Naive thymus-derived CD4-positive, alpha-beta T cell (primary cell): ENCODE results near the gene BTNL3. TPM values are rescaled to one million over a fixed set of nuclear protein-coding genes. Genes with fewer than 3 reads are reported as not detected.
"Not testable (repeated sequence)": the region's sequence is repeated elsewhere in the genome, so short reads cannot be mapped to it uniquely, and the experiment has no call there.

Experiments
- ATAC-seq: fragments of 150-1000 bp; cut with Tn5 transposase; 2 replicates; pipeline ENCODE4 v1.10.0; 2021; ENCODE audit warnings: mild to moderate bottlenecking, moderate library complexity
- CTCF ChIA-PET: fragments of 350-600 bp; sonication (Branson Sonifier 250); formaldehyde crosslinking; loops from one replicate; lab custom pipeline; 2021; ENCODE audit warnings: antibody characterized with exemption; lab: Charles Lee
- POLR2A ChIA-PET: fragments of 350-600 bp; sonication (Branson Sonifier 250); formaldehyde crosslinking; loops from one replicate; lab custom pipeline; 2021; ENCODE audit warnings: antibody characterized with exemption, inconsistent platforms; lab: Charles Lee
- DNase-seq, 9 donors: peaks; one replicate each; pipeline versions ENCODE4 v3.0.0 to v3.0.0-alpha.2; 2020 to 2022; ENCODE audit warnings: mixed read lengths in 1 of 9
- H3K27ac ChIP-seq: one replicate; pipeline ENCODE4 v1.7.0; 2013; ENCODE audit warnings: mild to moderate bottlenecking, low read depth, low read length, moderate library complexity
- H3K27me3 ChIP-seq, 2 donors: one replicate each; pipeline ENCODE4 v1.7.0; 2013; ENCODE audit warnings: low read length in 2 of 2, mild to moderate bottlenecking in 2 of 2, moderate library complexity in 2 of 2; ENCODE audit not compliant: control insufficient read depth in 2 of 2, insufficient read depth in 2 of 2
- H3K36me3 ChIP-seq, 3 experiments: 1 replicate in 2 of 3; 2 replicates in 1 of 3; pipeline ENCODE4 v1.7.0; 2013; ENCODE audit warnings: low read length in 3 of 3, mild to moderate bottlenecking in 3 of 3, moderate library complexity in 1 of 3; ENCODE audit not compliant: insufficient read depth in 3 of 3, control insufficient read depth in 2 of 3
- H3K4me1 ChIP-seq, 2 donors: one replicate each; pipeline ENCODE4 v1.7.0; 2013; ENCODE audit warnings: low read length in 2 of 2, mild to moderate bottlenecking in 2 of 2, moderate library complexity in 1 of 2; ENCODE audit not compliant: control insufficient read depth in 2 of 2, insufficient read depth in 2 of 2
- H3K4me3 ChIP-seq: 2 replicates; pipeline ENCODE4 v1.7.0; 2013; ENCODE audit warnings: mild to moderate bottlenecking, low read length
- H3K9me3 ChIP-seq, 3 experiments: 1 replicate in 2 of 3; 2 replicates in 1 of 3; pipeline ENCODE4 v1.7.0; 2013; ENCODE audit warnings: low read length in 3 of 3; ENCODE audit not compliant: control insufficient read depth in 2 of 3
- H3K27ac Mint-ChIP-seq, 9 donors: one replicate each; pipeline ENCODE4 v1.8.0; 2020 to 2022; ENCODE audit warnings: mixed read lengths in 9 of 9, mild to moderate bottlenecking in 8 of 9, moderate library complexity in 5 of 9, inconsistent platforms in 2 of 9
- H3K27me3 Mint-ChIP-seq, 5 donors: one replicate each; pipeline ENCODE4 v1.8.0; 2021 to 2022; ENCODE audit warnings: mixed read lengths in 5 of 5, mild to moderate bottlenecking in 1 of 5
- H3K36me3 Mint-ChIP-seq, 5 donors: one replicate each; pipeline ENCODE4 v1.8.0; 2020 to 2022; ENCODE audit warnings: mixed read lengths in 5 of 5, mild to moderate bottlenecking in 3 of 5, inconsistent platforms in 1 of 5
- H3K4me1 Mint-ChIP-seq, 7 donors: one replicate each; pipeline ENCODE4 v1.8.0; 2020 to 2022; ENCODE audit warnings: mixed read lengths in 7 of 7, mild to moderate bottlenecking in 3 of 7, inconsistent platforms in 1 of 7
- H3K4me3 Mint-ChIP-seq, 10 donors: one replicate each; pipeline ENCODE4 v1.8.0; 2020 to 2022; ENCODE audit warnings: mild to moderate bottlenecking in 10 of 10, mixed read lengths in 10 of 10, moderate library complexity in 6 of 10, inconsistent platforms in 2 of 10
- H3K9me3 Mint-ChIP-seq, 11 donors: one replicate each; pipeline ENCODE4 v1.8.0; 2020 to 2022; ENCODE audit warnings: mixed read lengths in 11 of 11, mild to moderate bottlenecking in 4 of 11, inconsistent platforms in 1 of 11, moderate library complexity in 1 of 11
- intact Hi-C, 2 donors: fragments of 100-400 bp; cut with micrococcal nuclease; formaldehyde crosslinking; loops; one replicate each; pipeline ENCODE4 v1.15.1; 2023
- polyA plus RNA-seq, 2 donors: library from polyadenylated mRNA; unstranded; fragments of 300-500 nt; fragmentation: Illumina TruSeq; gene quantifications; one replicate each; pipeline ENCODE4 v1.2.3, GENCODE V29; 2021
- total RNA-seq, 6 experiments: library from RNA in 5 of 6; stranded (reverse) in 5 of 6; gene quantifications; 1 replicate in 5 of 6; 2 replicates in 1 of 6; pipeline ENCODE4 v1.2.3 and lab custom pipeline; 2021 to 2026

Gene BTNL3
- total and polyA plus RNA-seq, 7 experiments from 2014 or later, result not detected

DNA sequence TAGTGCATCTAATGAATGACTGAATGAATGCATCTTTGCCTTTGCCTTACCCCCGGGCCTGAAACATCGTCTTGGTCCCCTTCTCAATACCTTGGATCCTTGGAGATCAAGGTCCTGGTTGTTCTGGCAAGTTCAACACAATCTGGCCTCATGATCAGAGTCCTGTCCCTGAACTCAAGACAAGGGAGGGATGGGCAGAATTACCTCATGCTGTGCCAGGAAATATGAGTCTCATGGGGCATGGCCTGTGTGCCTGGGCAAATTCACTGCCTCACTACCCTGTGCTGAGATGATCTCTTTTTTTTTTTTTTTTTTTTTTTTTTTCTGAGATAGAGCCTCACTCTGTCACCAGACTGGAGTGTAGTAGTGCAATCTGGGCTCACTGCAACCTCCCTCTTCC lies 630 bp upstream of the BTNL3 start:
- no peak overlapping the region for H3K27ac Mint-ChIP-seq
- ChIA-PET POLR2A (no interaction called here), CTCF (no interaction called here)
- Histone ChIP-seq H3K36me3 (no peaks in the 10 kb centered on the region), H3K27me3 (no peaks in the 10 kb centered on the region), H3K4me3 (no peak overlapping the region), H3K4me1 (no peaks in the 10 kb centered on the region), H3K27ac (no peak overlapping the region), H3K9me3 (no peaks in the 10 kb centered on the region)
- no peak for ATAC-seq
- H3K4me3 Mint-ChIP-seq, result no peak overlapping the region
- intact Hi-C loops, result no loop called here
- H3K27me3 Mint-ChIP-seq, result peaks cover 0 to 50% (median 15%) of the 10 kb centered on the region in 5 donors
- no peak for DNase-seq
- peaks cover 0 to 1% (median 0%) of the 10 kb centered on the region in 7 donors for H3K4me1 Mint-ChIP-seq
- peaks cover 0 to 7% (median 0%) of the 10 kb centered on the region in 5 donors for H3K36me3 Mint-ChIP-seq
- H3K9me3 Mint-ChIP-seq, result peaks cover 0 to 5% (median 0%) of the 10 kb centered on the region in 11 donors

DNA sequence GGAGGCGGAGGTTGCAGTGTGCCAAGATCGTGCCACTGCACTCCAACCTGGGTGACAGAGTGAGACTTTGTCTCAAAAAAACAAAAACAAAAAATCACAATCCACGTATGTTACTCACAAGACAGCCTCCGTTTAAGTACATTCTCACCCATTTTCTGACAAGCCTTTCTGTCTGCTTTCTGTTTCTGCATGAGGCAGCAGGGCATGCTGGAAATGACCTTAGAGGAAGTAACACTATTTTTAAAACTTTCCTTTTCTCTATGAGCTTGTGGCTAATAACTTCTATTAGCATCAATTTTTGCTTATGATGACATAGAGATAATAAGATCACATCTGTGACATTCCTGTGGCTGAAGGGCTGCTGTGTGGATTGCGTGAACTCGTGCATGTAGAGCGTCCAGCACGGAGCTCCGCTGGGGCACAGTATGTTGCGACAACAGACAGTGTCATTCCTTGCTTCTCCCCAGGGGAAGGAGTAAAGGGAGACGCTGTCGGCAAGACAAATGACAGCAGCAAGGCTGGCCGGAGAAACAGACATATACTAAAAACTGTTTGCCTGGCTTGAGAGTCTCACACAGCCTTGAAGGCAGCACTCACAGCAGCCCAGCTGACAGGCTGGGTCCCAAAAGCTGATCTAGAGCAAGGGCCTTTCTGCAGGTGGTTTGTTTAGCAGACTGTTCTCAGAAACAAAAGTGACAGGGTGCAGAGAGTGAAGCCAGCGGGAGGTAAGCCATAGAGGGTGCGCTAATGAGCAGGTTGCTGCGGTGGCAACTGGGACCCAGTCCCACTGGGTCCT lies 1.6 kb downstream of the BTNL3 start:
- ATAC-seq, result no peak
- Mint-ChIP-seq H3K9me3 (peaks cover 0 to 15% (median 4%) of the 10 kb centered on the region in 11 donors), H3K27ac (no peak overlapping the region), H3K4me1 (peaks cover 0 to 1% (median 0%) of the 10 kb centered on the region in 7 donors), H3K4me3 (no peak overlapping the region), H3K27me3 (peaks cover 0 to 56% (median 15%) of the 10 kb centered on the region in 5 donors), H3K36me3 (peaks cover 0 to 7% (median 0%) of the 10 kb centered on the region in 5 donors)
- H3K27ac ChIP-seq, result no peak overlapping the region
- H3K27me3 ChIP-seq, result no peaks in the 10 kb centered on the region
- no peaks in the 10 kb centered on the region for H3K36me3 ChIP-seq
- intact Hi-C loops, result no loop called here
- CTCF ChIA-PET, result no interaction called here
- no peak for DNase-seq
- no peaks in the 10 kb centered on the region for H3K4me1 ChIP-seq
- POLR2A ChIA-PET, result no interaction called here
- H3K9me3 ChIP-seq, result no peaks in the 10 kb centered on the region
- no peak overlapping the region for H3K4me3 ChIP-seq

DNA sequence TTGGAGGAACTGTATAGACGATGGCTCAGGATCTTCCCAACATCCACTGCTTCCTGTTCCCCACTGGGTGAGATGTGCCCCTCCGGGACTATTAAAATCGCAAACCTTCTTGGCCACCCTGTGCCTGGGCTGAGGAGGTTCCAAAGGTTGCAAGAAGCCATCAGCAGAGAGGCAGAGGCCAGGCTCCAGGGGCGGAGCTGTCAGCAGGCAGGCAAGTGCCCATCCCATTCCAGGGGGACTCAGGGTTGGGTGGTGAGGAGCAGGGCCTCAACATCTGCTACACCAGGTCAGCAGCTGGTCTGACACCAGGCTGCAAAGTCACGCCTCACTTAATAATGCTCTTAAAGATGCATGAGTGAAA lies 2.2 kb downstream of the BTNL3 start:
- Mint-ChIP-seq H3K36me3 (peaks cover 0 to 7% (median 0%) of the 10 kb centered on the region in 5 donors), H3K9me3 (peaks cover 0 to 20% (median 4%) of the 10 kb centered on the region in 11 donors), H3K4me1 (no peaks in the 10 kb centered on the region), H3K4me3 (no peak overlapping the region), H3K27ac (no peak overlapping the region), H3K27me3 (peaks cover 0 to 57% (median 15%) of the 10 kb centered on the region in 5 donors)
- Histone ChIP-seq H3K9me3 (no peaks in the 10 kb centered on the region), H3K4me3 (no peak overlapping the region), H3K27ac (no peak overlapping the region), H3K36me3 (no peaks in the 10 kb centered on the region), H3K4me1 (no peaks in the 10 kb centered on the region), H3K27me3 (no peaks in the 10 kb centered on the region)
- no peak for DNase-seq
- CTCF ChIA-PET, result no interaction called here
- ATAC-seq, result no peak
- POLR2A ChIA-PET, result no interaction called here
- intact Hi-C loops, result no loop called here

DNA sequence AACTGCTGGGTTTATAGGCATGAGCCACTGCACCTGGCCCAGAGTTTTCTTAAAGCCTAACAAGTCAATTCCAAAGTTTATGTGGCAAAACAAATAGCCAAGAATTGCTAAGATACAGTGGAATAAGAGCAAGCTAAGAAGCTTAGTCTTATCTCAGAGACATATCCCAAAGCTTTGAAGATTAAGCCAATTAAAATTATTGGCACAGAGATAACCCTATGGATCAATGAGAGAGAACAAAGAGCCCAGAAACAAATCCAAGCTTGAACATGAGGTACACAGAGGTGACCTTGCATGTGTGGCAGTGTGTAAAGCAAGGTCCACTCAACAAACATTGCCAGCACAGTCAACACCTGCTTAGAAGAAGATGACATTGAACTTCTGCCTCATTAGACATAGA lies 13.3 kb downstream of the BTNL3 start:
- H3K4me1 Mint-ChIP-seq, result no peaks in the 10 kb centered on the region
- Histone ChIP-seq H3K9me3 (no peaks in the 10 kb centered on the region), H3K4me3 (no peak overlapping the region), H3K27ac (no peak overlapping the region), H3K27me3 (no peaks in the 10 kb centered on the region), H3K36me3 (no peaks in the 10 kb centered on the region), H3K4me1 (no peaks in the 10 kb centered on the region)
- H3K27ac Mint-ChIP-seq, result no peak overlapping the region
- no peaks in the 10 kb centered on the region for H3K36me3 Mint-ChIP-seq
- ATAC-seq (no peak), DNase-seq (no peak)
- peaks cover 0 to 41% (median 7%) of the 10 kb centered on the region in 5 donors for H3K27me3 Mint-ChIP-seq
- intact Hi-C loops, result no loop called here
- H3K4me3 Mint-ChIP-seq, result no peak overlapping the region
- ChIA-PET POLR2A (no interaction called here), CTCF (no interaction called here)
- peaks cover 0 to 2% (median 0%) of the 10 kb centered on the region in 11 donors for H3K9me3 Mint-ChIP-seq

DNA sequence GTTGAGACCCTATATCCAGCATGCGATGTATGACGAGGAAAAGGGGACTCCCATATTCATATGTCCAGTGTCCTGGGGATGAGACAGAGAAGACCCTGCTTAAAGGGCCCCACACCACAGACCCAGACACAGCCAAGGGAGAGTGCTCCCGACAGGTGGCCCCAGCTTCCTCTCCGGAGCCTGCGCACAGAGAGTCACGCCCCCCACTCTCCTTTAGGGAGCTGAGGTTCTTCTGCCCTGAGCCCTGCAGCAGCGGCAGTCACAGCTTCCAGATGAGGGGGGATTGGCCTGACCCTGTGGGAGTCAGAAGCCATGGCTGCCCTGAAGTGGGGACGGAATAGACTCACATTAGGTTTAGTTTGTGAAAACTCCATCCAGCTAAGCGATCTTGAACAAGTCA lies 17.1 kb downstream of the BTNL3 start:
- H3K4me3 Mint-ChIP-seq, result no peak overlapping the region
- Histone ChIP-seq H3K27ac (no peak overlapping the region), H3K4me3 (no peak overlapping the region), H3K36me3 (no peaks in the 10 kb centered on the region), H3K27me3 (no peaks in the 10 kb centered on the region), H3K4me1 (no peaks in the 10 kb centered on the region), H3K9me3 (no peaks in the 10 kb centered on the region)
- H3K27ac Mint-ChIP-seq, result no peak overlapping the region
- peaks cover 0 to 26% (median 5%) of the 10 kb centered on the region in 5 donors for H3K27me3 Mint-ChIP-seq
- POLR2A ChIA-PET, result no interaction called here
- ATAC-seq (no peak), DNase-seq (no peak)
- H3K4me1 Mint-ChIP-seq, result peaks cover 0 to 2% (median 0%) of the 10 kb centered on the region in 7 donors
- CTCF ChIA-PET, result no interaction called here
- no peaks in the 10 kb centered on the region for H3K36me3 Mint-ChIP-seq
- intact Hi-C loops, result loop anchor here in 1 of 2 donors (2.0 kb wide), 1 partner anchor 59 kb away; no protein-coding TSS in a partner anchor
- H3K9me3 Mint-ChIP-seq, result no peaks in the 10 kb centered on the region

DNA sequence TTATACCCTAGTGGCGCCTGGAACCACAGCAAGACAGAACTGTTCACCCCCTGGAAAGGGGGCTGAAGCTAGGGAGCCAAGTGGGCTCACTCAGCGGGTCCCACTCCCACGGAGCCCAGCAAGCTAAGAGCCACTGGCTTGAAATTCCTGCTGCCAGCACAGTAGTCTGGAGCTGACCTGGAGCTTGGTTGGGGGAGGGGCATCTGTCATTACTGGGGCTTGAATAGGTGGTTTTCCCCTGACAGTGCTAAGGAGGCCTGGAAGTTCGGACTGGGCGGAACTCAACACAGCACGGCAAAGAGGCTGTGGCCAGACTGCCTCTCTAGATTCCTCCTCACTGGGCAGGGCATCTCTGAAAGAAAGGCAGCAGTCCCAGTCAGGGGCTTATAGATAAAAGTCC lies 19.5 kb downstream of the BTNL3 start:
- intact Hi-C loops, result no loop called here

DNA sequence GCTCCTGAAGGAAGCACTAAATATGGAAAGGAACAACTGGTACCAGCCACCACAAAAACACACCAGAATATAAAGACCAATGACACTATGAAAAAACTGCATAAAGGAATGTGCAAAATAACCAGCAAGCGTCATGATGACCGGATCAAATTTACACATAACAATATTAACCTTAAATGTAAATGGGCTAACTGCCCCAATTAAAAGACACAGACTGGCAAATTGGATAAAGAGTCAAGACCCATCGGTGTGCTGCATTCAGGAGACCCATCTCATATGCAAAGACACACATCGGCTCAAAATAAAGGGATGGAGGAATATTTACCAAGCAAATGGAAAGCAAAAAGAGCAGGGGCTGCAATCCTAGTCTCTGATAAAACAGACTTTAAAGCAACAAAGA lies 21.4 kb downstream of the BTNL3 start:
- H3K4me3 ChIP-seq, DNase-seq, H3K36me3 Mint-ChIP-seq, H3K9me3 Mint-ChIP-seq, ATAC-seq, H3K36me3 ChIP-seq, H3K9me3 ChIP-seq, H3K27ac Mint-ChIP-seq, H3K27me3 ChIP-seq, H3K27ac ChIP-seq, intact Hi-C loops, POLR2A ChIA-PET, H3K4me1 ChIP-seq, CTCF ChIA-PET, H3K4me3 Mint-ChIP-seq, H3K4me1 Mint-ChIP-seq: not testable (repeated sequence)
- peaks cover 0 to 27% (median 6%) of the 10 kb centered on the region in 5 donors for H3K27me3 Mint-ChIP-seq

More for the DNA sequence above, 19.5 kb downstream of the BTNL3 start:
- ChIA-PET CTCF (no interaction called here), POLR2A (no interaction called here)
- H3K4me3 Mint-ChIP-seq, result no peak overlapping the region
- H3K27ac Mint-ChIP-seq, result no peak overlapping the region
- H3K27me3 Mint-ChIP-seq, result peaks cover 0 to 35% (median 6%) of the 10 kb centered on the region in 5 donors
- no peaks in the 10 kb centered on the region for H3K9me3 ChIP-seq
- H3K4me3 ChIP-seq, result no peak overlapping the region
- no peaks in the 10 kb centered on the region for H3K36me3 ChIP-seq
- no peak for ATAC-seq
- peaks cover 0 to 2% (median 0%) of the 10 kb centered on the region in 11 donors for H3K9me3 Mint-ChIP-seq
- no peaks in the 10 kb centered on the region for H3K4me1 ChIP-seq
- H3K27ac ChIP-seq, result no peak overlapping the region
- DNase-seq, result no peak
- H3K36me3 Mint-ChIP-seq, result no peaks in the 10 kb centered on the region
- H3K27me3 ChIP-seq, result no peaks in the 10 kb centered on the region
- H3K4me1 Mint-ChIP-seq, result peaks cover 0 to 2% (median 0%) of the 10 kb centered on the region in 7 donors
